Loucy (cell line): ENCODE results near the gene GAS5.
"Not testable (repeated sequence)": the region's sequence is repeated elsewhere in the genome, so short reads cannot be mapped to it uniquely, and the experiment has no call there.

Source experiments
- EZH2phosphoT487 ChIP-seq: fragments of 200-600 bp; IDR thresholded peaks from 2 replicates; pipeline ENCODE4 v1.6.1; 2018; ENCODE audit warnings: antibody characterized with exemption, mild to moderate bottlenecking, moderate library complexity, borderline replicate concordance
- TF ChIP-seq, protein P1 (sequence below): fragments of 200-600 bp; sonication (generic); conservative IDR thresholded peaks from 2 replicates; pipeline ENCODE4 v1.5.1; 2014; ENCODE audit warnings: mild to moderate bottlenecking, antibody characterized with exemption, low read length

DNA sequence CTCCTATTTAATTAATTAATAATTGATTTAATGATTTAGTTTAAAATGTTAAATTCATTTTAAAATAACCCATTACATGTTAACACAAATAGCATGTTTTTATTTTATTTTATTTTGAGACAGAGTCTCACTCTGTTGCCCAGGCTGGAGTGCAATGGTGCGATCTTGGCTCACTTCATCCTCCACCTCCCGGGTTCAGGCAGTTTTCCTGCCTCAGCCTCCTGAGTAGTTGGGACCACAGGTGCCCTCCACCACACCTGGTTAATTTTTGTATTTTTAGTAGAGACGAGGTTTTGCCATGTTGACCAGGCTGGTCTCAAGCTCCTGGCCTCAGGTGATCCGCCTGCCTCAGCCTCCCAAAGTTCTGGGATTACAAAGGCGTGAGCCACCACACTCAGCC is 8.2 kb downstream of the GAS5 start:
- TF ChIP-seq, protein P1, sequence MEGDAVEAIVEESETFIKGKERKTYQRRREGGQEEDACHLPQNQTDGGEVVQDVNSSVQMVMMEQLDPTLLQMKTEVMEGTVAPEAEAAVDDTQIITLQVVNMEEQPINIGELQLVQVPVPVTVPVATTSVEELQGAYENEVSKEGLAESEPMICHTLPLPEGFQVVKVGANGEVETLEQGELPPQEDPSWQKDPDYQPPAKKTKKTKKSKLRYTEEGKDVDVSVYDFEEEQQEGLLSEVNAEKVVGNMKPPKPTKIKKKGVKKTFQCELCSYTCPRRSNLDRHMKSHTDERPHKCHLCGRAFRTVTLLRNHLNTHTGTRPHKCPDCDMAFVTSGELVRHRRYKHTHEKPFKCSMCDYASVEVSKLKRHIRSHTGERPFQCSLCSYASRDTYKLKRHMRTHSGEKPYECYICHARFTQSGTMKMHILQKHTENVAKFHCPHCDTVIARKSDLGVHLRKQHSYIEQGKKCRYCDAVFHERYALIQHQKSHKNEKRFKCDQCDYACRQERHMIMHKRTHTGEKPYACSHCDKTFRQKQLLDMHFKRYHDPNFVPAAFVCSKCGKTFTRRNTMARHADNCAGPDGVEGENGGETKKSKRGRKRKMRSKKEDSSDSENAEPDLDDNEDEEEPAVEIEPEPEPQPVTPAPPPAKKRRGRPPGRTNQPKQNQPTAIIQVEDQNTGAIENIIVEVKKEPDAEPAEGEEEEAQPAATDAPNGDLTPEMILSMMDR = not testable (repeated sequence)
- not testable (repeated sequence) for TF ChIP-seq EZH2phosphoT487
